CD14-positive monocyte (primary cell): ENCODE results near the gene FAM53B. TPM values are rescaled to one million over a fixed set of nuclear protein-coding genes. Genes with fewer than 3 reads are reported as not detected.
A peak's percentile ranks its signal among the peaks of the same experiment; 100 is the strongest.

Experiments
- DNase-seq, 3 donors: peaks; one replicate each; pipeline ENCODE4 v3.0.0-alpha.2; 2011 to 2022
- H2AFZ ChIP-seq: 2 replicates; pipeline ENCODE4 v1.6.0; 2012; ENCODE audit warnings: mild to moderate bottlenecking, low read depth, low read length, inconsistent platforms; ENCODE audit not compliant: insufficient read depth, poor library complexity, severe bottlenecking
- H3K27ac ChIP-seq, 2 donors: 1 replicate in 1 of 2; 2 replicates in 1 of 2; pipeline ENCODE4 v1.5.1; 2012 to 2013; ENCODE audit warnings: low read length in 2 of 2, control low read depth in 1 of 2, inconsistent platforms in 1 of 2, low read depth in 1 of 2, mild to moderate bottlenecking in 1 of 2
- H3K27me3 ChIP-seq, 2 donors: one replicate each; pipeline versions ENCODE4 v1.6.0 to v1.6.1; 2011 to 2013; ENCODE audit warnings: low read length in 2 of 2; ENCODE audit not compliant: control insufficient read depth in 2 of 2, insufficient read depth in 2 of 2
- H3K36me3 ChIP-seq, 2 donors: replicated peaks in 1 of 2; 1 replicate in 1 of 2; 2 replicates in 1 of 2; pipeline versions ENCODE4 v1.5.1 to v1.6.1; 2012 to 2013; ENCODE audit warnings: low read length in 2 of 2, control low read depth in 1 of 2, inconsistent platforms in 1 of 2, mild to moderate bottlenecking in 1 of 2; ENCODE audit not compliant: insufficient read depth in 2 of 2, control insufficient read depth in 1 of 2
- H3K4me1 ChIP-seq, 2 donors: 1 replicate in 1 of 2; 2 replicates in 1 of 2; pipeline versions ENCODE4 v1.5.1 to v1.6.1; 2012 to 2013; ENCODE audit warnings: low read length in 2 of 2, control low read depth in 1 of 2, inconsistent platforms in 1 of 2, mild to moderate bottlenecking in 1 of 2, moderate library complexity in 1 of 2; ENCODE audit not compliant: insufficient read depth in 2 of 2, control insufficient read depth in 1 of 2
- H3K4me2 ChIP-seq: replicated peaks from 2 replicates; pipeline ENCODE3; 2012; ENCODE audit warnings: low read length, moderate library complexity, mild to moderate bottlenecking; ENCODE audit not compliant: poor library complexity, severe bottlenecking; ENCODE audit errors: extremely low read depth
- H3K4me3 ChIP-seq, 3 experiments: fragments of 200-600 bp in 1 of 3; sonication (generic) in 1 of 3; replicated peaks in 1 of 3; 1 replicate in 2 of 3; 2 replicates in 1 of 3; pipeline ENCODE4 v1.5.1; 2011 to 2013; ENCODE audit warnings: low read length in 3 of 3, mild to moderate bottlenecking in 3 of 3, control low read depth in 2 of 3, low read depth in 2 of 3, inconsistent platforms in 1 of 3, moderate library complexity in 1 of 3
- H3K79me2 ChIP-seq: 2 replicates; pipeline ENCODE4 v1.6.0; 2012; ENCODE audit warnings: mild to moderate bottlenecking, control low read depth, inconsistent platforms, low read length, moderate library complexity; ENCODE audit not compliant: insufficient read depth
- H3K9ac ChIP-seq: 2 replicates; pipeline ENCODE4 v1.6.0; 2017; ENCODE audit warnings: low read length, mild to moderate bottlenecking; ENCODE audit not compliant: insufficient read depth, poor library complexity, severe bottlenecking
- H3K9me3 ChIP-seq, 2 donors: replicated peaks in 1 of 2; 1 replicate in 1 of 2; 2 replicates in 1 of 2; pipeline versions ENCODE4 v1.5.1 to v1.6.1; 2012 to 2013; ENCODE audit warnings: low read length in 2 of 2, control low read depth in 1 of 2; ENCODE audit not compliant: control insufficient read depth in 1 of 2, insufficient read depth in 1 of 2
- H4K20me1 ChIP-seq: 2 replicates; pipeline ENCODE4 v1.6.0; 2012; ENCODE audit warnings: mild to moderate bottlenecking, low read length, control low read depth, moderate library complexity; ENCODE audit not compliant: insufficient read depth
- H3K27ac Mint-ChIP-seq, 7 donors: one replicate each; pipeline ENCODE4 v1.8.0; 2020; ENCODE audit warnings: mild to moderate bottlenecking in 7 of 7, mixed read lengths in 7 of 7, moderate library complexity in 6 of 7, inconsistent platforms in 2 of 7
- H3K27me3 Mint-ChIP-seq, 3 donors: one replicate each; pipeline ENCODE4 v1.8.0; 2021 to 2022; ENCODE audit warnings: low read depth in 3 of 3, mild to moderate bottlenecking in 3 of 3, mixed read lengths in 3 of 3, moderate library complexity in 3 of 3, inconsistent platforms in 1 of 3
- H3K36me3 Mint-ChIP-seq, 2 donors: one replicate each; pipeline ENCODE4 v1.8.0; 2020; ENCODE audit warnings: mixed read lengths in 2 of 2, inconsistent platforms in 1 of 2, mild to moderate bottlenecking in 1 of 2
- H3K4me1 Mint-ChIP-seq: one replicate; pipeline ENCODE4 v1.8.0; 2020; ENCODE audit warnings: mild to moderate bottlenecking, mixed read lengths
- H3K4me3 Mint-ChIP-seq, 2 donors: one replicate each; pipeline ENCODE4 v1.8.0; 2020; ENCODE audit warnings: mild to moderate bottlenecking in 2 of 2, mixed read lengths in 2 of 2, moderate library complexity in 1 of 2
- H3K9me3 Mint-ChIP-seq, 7 donors: one replicate each; pipeline ENCODE4 v1.8.0; 2020 to 2022; ENCODE audit warnings: mixed read lengths in 7 of 7, mild to moderate bottlenecking in 6 of 7, moderate library complexity in 6 of 7, inconsistent platforms in 2 of 7
- CTCF ChIP-seq: fragments of 200-600 bp; IDR thresholded peaks from one replicate; pipeline ENCODE4 v1.8.0; 2022; ENCODE audit warnings: antibody characterized with exemption, mild to moderate bottlenecking
- WGBS: methylation state at CpG from one replicate; pipeline ENCODE4 v1.1.5; 2013; ENCODE audit warnings: missing lambda C conversion rate; ENCODE audit not compliant: insufficient coverage; 5-methylcytosine and 5-hydroxymethylcytosine counted together
- intact Hi-C, 2 donors: fragments of 100-400 bp; cut with micrococcal nuclease; formaldehyde crosslinking; loops; one replicate each; pipeline versions ENCODE4 v1.15.0 to v1.15.1; 2023
- polyA plus RNA-seq, 3 donors: library from polyadenylated mRNA; depleted of rRNA in 1 of 3; unstranded in 2 of 3; stranded (reverse) in 1 of 3; fragments of 300-500 nt in 2 of 3; fragments of >200 nt in 1 of 3; fragmentation: Illumina TruSeq in 2 of 3; gene quantifications; 1 replicate in 2 of 3; 2 replicates in 1 of 3; pipeline ENCODE4 v1.2.3, GENCODE V29; 2012 to 2021

The FAM53B gene
- polyA plus RNA-seq, 3 donors = 5.8 to 23.3 (median 12.6) TPM

- Mint-ChIP-seq H3K27ac (peak overlapping the region in 3 of 7 donors; percentile 15 to 79 (median 52)), H3K27me3 (peaks cover 0 to 2% (median 2%) of the 10 kb centered on the region in 3 donors), H3K4me3 (no peak overlapping the region), H3K9me3 (no peaks in the 10 kb centered on the region), H3K4me1 (peaks cover 44% of the 10 kb centered on the region), H3K36me3 (peaks cover 56 to 70% of the 10 kb centered on the region in 2 donors)
- no peaks in the 10 kb centered on the region for H3K27me3 ChIP-seq
- H3K9ac ChIP-seq = no peak overlapping the region
- H3K36me3 ChIP-seq = peaks cover 22 to 51% of the 10 kb centered on the region in 2 donors
- H3K4me2 ChIP-seq = no peak overlapping the region
- DNase-seq = no peak
- H3K79me2 ChIP-seq = peaks cover 90% of the 10 kb centered on the region
- peaks cover 13 to 28% of the 10 kb centered on the region in 2 donors for H3K4me1 ChIP-seq
- WGBS = 97% methylated on average over 8 of the region's 12 CpGs
- no peak for TF ChIP-seq CTCF
- H3K27ac ChIP-seq = no peak overlapping the region
- peaks cover 93% of the 10 kb centered on the region for H4K20me1 ChIP-seq
- H3K9me3 ChIP-seq = no peaks in the 10 kb centered on the region
- intact Hi-C loops = no loop called here
- no peak overlapping the region for H3K4me3 ChIP-seq
- H2AFZ ChIP-seq = no peak overlapping the region
Measured at GRCh38 chr10:124660404-124661125, 83.6 kb downstream of the FAM53B start.

- Histone ChIP-seq H3K4me3 (no peak overlapping the region), H3K9me3 (no peaks in the 10 kb centered on the region), H3K4me2 (no peak overlapping the region), H2AFZ (no peak overlapping the region), H4K20me1 (peaks cover 93% of the 10 kb centered on the region), H3K4me1 (peaks cover 21 to 34% of the 10 kb centered on the region in 2 donors), H3K9ac (no peak overlapping the region), H3K27ac (no peak overlapping the region), H3K27me3 (no peaks in the 10 kb centered on the region), H3K79me2 (peaks cover 89% of the 10 kb centered on the region), H3K36me3 (peaks cover 13 to 51% of the 10 kb centered on the region in 2 donors)
- no peak for DNase-seq
- Mint-ChIP-seq H3K36me3 (peaks cover 53 to 68% of the 10 kb centered on the region in 2 donors), H3K4me3 (no peak overlapping the region), H3K27me3 (peaks cover 0 to 2% (median 0%) of the 10 kb centered on the region in 3 donors), H3K27ac (peak overlapping the region in 4 of 7 donors; percentile 22 to 87 (median 56)), H3K4me1 (peaks cover 53% of the 10 kb centered on the region), H3K9me3 (no peaks in the 10 kb centered on the region)
- TF ChIP-seq CTCF = no peak
- 72% methylated on average over 2 of the region's 2 CpGs for WGBS
- intact Hi-C loops = no loop called here
Measured at GRCh38 chr10:124659380-124659779, 84.8 kb downstream of the FAM53B start.
